MG63 (cell line): ENCODE results near the gene ADGRB3. TPM values are rescaled to one million over a fixed set of nuclear protein-coding genes. Genes with fewer than 3 reads are reported as not detected.

Experiments
- DNase-seq: peaks from one replicate; pipeline ENCODE4 v3.0.0-alpha.2; 2020
- H3K27me3 ChIP-seq: fragments of 250-450 bp; sonication (Bioruptor Pico); 2 replicates; pipeline ENCODE4 v1.5.1; 2020; ENCODE audit warnings: mild to moderate bottlenecking, moderate library complexity
- H3K36me3 ChIP-seq: fragments of 250-450 bp; sonication (Bioruptor Pico); 2 replicates; pipeline ENCODE4 v1.5.1; 2020; ENCODE audit warnings: mild to moderate bottlenecking, moderate library complexity
- H3K4me3 ChIP-seq: fragments of 250-450 bp; sonication (Bioruptor Pico); 2 replicates; pipeline ENCODE4 v1.5.1; 2020; ENCODE audit warnings: mild to moderate bottlenecking, moderate library complexity
- H3K9me3 ChIP-seq: fragments of 250-450 bp; sonication (Bioruptor Pico); 2 replicates; pipeline ENCODE4 v1.5.1; 2020; ENCODE audit warnings: mild to moderate bottlenecking, moderate library complexity
- total RNA-seq: library from RNA; depleted of rRNA; stranded (reverse); fragments of >200 nt; shearing (Covaris generic); gene quantifications from 2 replicates; pipeline ENCODE4 v1.2.3, GENCODE V29; 2014; ENCODE audit warnings: low replicate concordance; rRNA removed

Gene ADGRB3
- total RNA-seq, result not detected in 2 replicates

DNA sequence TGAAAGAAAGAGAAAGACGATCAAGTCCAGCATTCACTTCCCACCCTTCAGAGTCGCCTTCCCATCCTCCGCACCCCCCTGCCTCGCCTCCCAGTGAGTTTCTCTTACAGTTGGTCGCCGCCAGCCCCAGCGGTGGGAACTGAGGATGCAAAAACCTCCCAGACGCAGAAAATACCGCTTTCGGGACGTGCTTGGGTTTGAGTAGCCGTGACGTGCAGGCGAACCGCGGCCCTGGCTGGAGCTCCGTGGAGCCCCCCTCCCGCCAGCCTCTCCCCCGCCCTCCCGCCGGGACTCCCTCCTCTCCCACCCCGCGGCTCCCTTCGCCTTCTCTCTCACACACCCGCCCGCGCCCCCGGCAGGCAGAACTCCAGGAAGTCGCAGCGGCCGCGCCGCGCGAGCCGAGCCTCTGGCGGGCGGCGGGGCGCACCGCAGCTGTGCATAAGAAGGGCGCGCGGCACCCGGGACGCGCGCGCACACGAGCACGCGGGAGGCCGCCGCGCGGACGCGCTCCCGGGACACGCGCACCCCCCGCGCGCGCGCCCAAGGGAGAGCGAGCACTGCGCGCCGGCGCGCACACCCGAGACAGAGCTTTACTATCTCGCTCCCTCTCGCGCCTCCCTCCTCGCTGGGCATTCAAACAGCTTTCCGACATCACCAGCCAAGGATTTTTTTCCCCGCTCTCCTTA lies at the start of gene ADGRB3:
Gene ADGRB3, plus strand, starts transcription at position 557 of the 686 bp plus-strand sequence. CDS start 3,394 bp downstream, outside the sequence.
- Histone ChIP-seq H3K9me3 (no peaks in the 10 kb centered on the region), H3K27me3 (peaks cover 36% of the 10 kb centered on the region), H3K4me3 (peak within 1 kb of the TSS; percentile 49), H3K36me3 (no peaks in the 10 kb centered on the region)
- DNase-seq, result peak; percentile 66

DNA sequence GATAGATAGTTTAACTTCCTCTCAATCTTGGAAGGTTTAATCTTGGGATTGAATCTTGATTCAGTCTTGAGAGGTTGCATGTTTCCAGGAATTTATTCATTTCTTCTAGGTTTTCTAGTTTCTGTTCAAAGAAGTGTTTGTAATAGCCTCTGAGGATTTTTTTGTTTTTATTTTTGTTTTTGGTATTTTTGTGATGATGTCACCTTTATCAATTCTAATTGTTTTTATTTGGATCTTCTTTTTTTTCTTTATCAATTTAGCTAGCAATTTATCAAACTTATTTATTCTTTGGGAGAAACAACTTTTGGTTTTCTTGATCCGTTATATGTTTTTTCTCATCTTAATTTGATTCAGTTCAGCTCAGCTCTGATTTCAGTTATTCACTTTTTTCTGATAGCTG lies 41.5 kb upstream of the ADGRB3 start:
- Histone ChIP-seq H3K4me3 (no peak overlapping the region), H3K9me3 (no peaks in the 10 kb centered on the region), H3K27me3 (no peaks in the 10 kb centered on the region), H3K36me3 (no peaks in the 10 kb centered on the region)
- no peak for DNase-seq

DNA sequence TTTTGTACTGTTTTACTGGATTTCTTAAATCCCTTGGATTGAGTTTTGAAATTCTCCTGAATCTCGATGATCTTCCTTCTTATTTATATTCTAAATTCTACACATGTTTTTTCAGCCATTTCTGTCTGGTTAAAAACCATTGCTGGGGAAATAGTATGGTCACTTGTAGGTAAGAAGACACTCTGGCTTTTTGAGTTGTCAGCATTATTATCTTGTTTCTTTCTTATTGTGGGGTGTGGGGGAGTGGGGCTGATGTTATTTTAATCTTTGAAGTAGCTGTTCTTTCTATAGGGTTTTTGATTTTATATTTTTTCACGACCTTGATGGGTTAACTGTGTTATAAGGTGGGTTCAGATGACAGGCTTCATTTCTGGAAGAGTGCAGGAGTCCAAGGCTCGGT lies 37.4 kb upstream of the ADGRB3 start:
- H3K27me3 ChIP-seq, result no peaks in the 10 kb centered on the region
- H3K4me3 ChIP-seq, result no peak overlapping the region

DNA sequence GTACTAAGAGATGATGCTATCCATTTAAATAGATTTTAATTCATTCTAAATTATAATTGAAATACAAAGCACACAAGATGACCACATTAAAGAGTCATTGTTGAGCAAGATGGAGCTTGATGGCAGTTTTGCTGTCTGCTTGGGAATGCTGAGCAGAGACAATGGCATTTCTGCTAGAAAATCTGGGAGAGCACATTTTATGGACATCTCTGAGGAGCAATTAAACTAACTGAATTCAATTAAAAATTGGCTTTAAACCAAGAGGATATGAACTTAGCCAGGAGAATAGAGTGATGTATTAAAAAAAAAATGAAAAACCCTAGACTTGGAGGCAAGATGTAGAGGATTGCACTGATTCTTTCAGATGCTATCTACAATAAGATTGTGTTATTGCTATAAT lies 19.1 kb upstream of the ADGRB3 start:
- H3K27me3 ChIP-seq, result 0 out of 2 replicates have a peak, but pooled peaks cover 3% of the 10 kb centered on the region
- no peaks in the 10 kb centered on the region for H3K36me3 ChIP-seq
- no peak for DNase-seq
- H3K4me3 ChIP-seq, result no peak overlapping the region
- H3K9me3 ChIP-seq, result no peaks in the 10 kb centered on the region

More for the DNA sequence above, 37.4 kb upstream of the ADGRB3 start:
- Histone ChIP-seq H3K36me3 (no peaks in the 10 kb centered on the region), H3K9me3 (no peaks in the 10 kb centered on the region)
- no peak for DNase-seq

DNA sequence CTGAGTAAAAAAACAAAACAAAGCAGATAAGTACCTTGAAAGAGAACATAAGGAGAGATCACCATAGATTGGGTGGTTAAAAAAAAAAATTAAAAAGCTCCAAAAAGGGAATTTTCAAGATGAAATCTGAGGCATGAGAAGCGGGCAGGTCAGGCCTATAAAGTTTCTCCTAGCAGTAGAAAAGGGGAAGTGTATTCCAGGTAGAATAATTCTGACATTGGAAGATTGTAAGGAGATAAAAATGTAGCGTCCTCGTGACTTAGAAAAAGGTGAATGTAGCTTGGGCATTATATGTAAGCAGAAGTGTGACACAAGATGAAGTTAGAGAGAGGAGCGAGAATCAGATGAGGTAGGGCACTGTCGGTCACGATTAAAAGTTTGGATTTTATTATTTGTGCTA lies 9.1 kb upstream of the ADGRB3 start:
- Histone ChIP-seq H3K4me3 (no peak overlapping the region), H3K27me3 (no peaks in the 10 kb centered on the region), H3K36me3 (no peaks in the 10 kb centered on the region), H3K9me3 (no peaks in the 10 kb centered on the region)
- DNase-seq, result no peak

DNA sequence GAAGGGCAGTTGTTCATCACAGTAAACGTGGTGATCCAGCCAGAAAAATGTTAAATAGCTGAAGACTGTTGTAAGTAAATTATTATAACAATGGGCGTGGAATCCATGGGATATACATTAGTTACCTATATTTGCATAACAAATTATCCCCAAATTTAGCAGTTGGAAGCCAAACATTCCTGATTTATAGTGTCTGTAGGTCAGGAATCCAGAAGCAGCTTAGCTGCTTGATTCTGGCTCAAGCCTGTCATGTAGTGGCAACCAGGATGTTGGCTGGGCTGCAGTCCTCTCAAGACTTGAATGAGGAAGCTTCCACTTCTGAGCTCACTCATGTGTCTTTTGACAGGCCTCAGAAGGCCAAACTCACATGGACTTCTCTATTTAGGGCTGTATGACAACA lies 6.9 kb upstream of the ADGRB3 start:
- DNase-seq, result no peak
- H3K36me3 ChIP-seq, result no peaks in the 10 kb centered on the region
- no peak overlapping the region for H3K4me3 ChIP-seq
- H3K9me3 ChIP-seq, result no peaks in the 10 kb centered on the region
- H3K27me3 ChIP-seq, result peaks cover 7% of the 10 kb centered on the region

DNA sequence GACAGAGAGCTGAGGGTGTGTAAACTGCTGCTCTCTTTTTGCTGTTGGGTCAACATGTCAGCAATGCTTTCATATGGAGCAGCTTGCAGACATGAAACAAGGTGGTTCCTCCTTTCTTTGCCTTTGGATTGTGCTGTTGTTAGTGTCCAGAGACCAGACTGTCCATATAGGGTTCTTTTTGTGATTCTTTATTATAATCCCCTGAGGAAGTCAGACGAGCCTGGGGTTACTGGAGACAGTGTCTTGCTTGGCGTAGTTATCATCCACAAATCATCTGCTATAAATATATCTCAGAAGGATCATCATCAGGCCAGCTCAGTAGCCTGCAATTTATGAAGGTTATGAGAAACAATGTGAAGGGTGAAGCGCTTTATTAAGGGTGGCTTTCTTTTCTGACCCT lies 2.3 kb upstream of the ADGRB3 start:
- DNase-seq, result no peak
- Histone ChIP-seq H3K27me3 (peaks cover 36% of the 10 kb centered on the region), H3K9me3 (no peaks in the 10 kb centered on the region)

DNA sequence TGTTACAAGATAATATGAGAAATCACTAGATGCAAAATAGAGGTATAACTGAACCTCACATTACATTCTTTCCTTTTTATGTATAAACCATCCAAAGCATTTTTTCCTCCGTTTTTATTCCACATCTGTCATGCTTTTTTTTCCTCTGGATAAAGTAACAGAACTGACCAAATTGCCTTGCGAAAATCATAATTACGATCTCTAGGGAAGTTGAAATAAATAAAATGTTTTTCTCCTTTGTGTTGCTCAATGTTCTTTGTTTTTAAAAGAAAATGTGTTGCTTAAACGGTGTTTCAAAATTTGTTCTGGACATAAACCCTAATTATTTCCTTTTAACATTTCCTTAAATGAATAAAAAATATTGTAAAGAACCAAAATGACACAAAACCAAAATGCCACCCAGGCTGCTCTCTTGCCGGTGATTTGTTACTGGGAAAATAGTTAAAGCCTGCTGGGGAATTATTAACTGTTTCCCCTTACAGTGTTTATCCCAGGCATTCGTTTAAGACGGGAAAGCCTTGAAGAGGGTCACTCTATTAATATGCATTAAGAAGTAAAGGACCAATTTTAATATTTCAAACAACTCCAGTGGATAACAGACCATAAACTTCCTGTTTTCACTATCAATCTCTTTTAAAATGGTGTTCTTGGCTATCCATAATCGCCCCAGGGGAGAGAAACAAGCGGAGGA lies 1.7 kb upstream of the ADGRB3 start:
- Histone ChIP-seq H3K27me3 (peaks cover 36% of the 10 kb centered on the region), H3K4me3 (no peak overlapping the region; the same call in 1 of the 2 replicates), H3K36me3 (no peaks in the 10 kb centered on the region), H3K9me3 (no peaks in the 10 kb centered on the region)
- DNase-seq, result no peak

More for the DNA sequence above, 2.3 kb upstream of the ADGRB3 start:
- no peak overlapping the region for H3K4me3 ChIP-seq
- H3K36me3 ChIP-seq, result no peaks in the 10 kb centered on the region

DNA sequence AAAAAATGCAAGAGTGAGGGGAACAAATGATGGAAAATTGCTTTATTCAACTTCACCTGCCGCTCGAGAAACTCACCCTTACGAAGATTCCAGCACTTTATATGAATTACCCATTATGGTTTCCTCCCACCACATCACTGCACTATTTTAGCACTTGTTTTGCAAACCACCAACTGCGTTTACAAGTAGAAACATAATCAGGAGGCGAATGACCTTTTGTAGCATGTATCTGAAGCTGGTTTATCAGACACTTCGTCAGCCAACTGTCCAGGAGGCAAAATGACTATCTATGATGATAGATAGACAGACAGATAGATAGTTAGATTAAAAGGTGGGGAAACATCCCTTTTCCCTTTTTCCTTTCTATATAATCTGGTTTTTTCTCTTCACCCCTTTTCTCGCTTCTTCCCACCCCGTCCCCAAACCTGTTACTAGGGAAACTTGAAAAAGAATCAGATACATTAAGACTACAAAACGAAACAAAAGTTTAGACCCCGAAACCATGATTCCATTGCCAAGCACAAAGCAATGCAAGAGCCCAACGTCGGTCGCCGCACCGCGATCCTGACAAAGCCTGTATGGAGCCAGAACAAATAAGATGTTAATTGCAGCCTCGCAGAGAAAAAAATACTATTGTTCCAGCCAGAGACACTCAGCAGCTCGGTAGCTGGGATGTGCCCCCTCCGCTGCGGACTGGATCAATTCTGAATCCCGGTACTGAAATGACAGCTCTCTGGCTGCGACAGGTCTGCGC lies 933 bp upstream of the ADGRB3 start:
- no peaks in the 10 kb centered on the region for H3K9me3 ChIP-seq
- no peak for DNase-seq
- no peaks in the 10 kb centered on the region for H3K36me3 ChIP-seq
- peak overlapping the region; percentile 49 for H3K4me3 ChIP-seq
- peaks cover 36% of the 10 kb centered on the region for H3K27me3 ChIP-seq

DNA sequence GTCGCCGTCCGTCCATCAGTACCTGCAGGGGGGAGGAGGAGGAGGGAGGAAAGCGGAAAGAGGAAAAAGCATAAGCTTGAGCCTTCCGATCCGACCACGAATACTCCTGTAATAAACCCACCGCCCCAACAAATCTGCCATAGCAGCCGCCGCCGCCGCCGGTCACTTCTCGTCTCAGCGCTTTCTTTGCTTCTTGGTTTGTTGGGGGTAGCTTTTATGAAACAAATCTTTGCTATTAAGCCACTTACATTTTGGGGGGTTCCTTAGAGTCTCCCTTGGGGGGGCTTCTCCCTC lies 277 bp downstream of the ADGRB3 start:
- no peak for DNase-seq
- no peaks in the 10 kb centered on the region for H3K36me3 ChIP-seq
- peaks cover 36% of the 10 kb centered on the region for H3K27me3 ChIP-seq
- H3K9me3 ChIP-seq, result no peaks in the 10 kb centered on the region
- H3K4me3 ChIP-seq, result peak overlapping the region; percentile 49

DNA sequence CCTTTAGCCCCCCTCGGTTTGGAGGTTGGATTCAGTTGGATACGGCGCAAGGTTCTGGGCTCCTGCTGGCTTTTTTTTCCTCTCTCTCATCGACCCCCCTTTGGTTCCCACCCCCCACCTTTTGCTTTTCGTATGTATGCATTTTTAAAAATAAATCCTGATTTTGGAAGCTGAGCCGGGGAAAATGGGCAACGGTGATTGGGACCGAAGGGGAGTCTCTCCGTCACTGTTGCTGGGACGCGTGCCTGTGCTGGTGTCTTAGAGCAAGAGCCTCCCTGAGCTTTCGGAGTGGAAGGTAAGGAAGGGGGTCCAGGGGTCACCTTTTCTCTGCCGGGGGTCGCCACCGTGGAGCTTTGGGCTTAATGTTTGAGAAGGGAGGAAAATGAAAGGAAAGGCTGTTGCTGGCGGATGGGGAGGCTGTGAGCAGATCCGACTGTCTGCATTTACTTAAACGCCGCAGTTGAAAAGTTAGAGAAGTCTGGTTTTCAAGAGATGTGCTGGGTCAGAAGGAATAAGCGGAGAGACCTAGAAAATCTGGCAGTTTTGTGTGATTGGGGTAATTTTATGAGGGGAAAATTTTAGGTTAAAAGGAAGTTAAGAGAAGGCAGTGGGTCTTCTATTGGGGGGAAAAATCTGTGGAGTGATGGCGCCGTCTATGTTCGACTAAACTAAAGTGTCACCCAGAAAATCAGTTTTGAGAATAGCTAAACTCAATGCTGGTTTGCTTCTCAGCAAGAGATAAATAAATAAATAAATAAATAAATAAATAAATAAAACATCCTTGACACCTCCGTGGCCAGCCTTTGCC lies 828 bp downstream of the ADGRB3 start:
- Histone ChIP-seq H3K4me3 (peak overlapping the region; percentile 49), H3K9me3 (no peaks in the 10 kb centered on the region), H3K36me3 (no peaks in the 10 kb centered on the region), H3K27me3 (peaks cover 39% of the 10 kb centered on the region)
- DNase-seq, result no peak

DNA sequence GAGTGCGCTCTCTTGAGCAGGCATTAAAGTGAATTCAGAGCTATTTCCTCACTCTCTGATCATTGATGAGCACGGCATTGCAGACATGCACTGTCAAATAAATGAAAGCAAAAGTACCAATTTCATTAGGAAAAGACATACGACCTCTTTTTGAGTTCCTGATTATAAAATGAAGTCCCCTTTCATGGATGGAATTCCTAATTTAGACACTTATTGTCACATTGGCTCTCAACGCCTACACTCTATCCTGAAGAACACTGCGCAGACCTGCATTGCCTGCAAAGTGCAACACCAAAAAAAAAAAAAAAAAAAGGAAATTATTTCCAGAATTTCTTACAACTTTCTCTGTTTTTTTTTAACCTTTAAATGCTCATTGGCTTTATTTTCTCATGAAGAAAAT lies 1.6 kb downstream of the ADGRB3 start:
- Histone ChIP-seq H3K36me3 (no peaks in the 10 kb centered on the region), H3K4me3 (no peak overlapping the region), H3K27me3 (peaks cover 41% of the 10 kb centered on the region), H3K9me3 (no peaks in the 10 kb centered on the region)
- DNase-seq, result no peak

DNA sequence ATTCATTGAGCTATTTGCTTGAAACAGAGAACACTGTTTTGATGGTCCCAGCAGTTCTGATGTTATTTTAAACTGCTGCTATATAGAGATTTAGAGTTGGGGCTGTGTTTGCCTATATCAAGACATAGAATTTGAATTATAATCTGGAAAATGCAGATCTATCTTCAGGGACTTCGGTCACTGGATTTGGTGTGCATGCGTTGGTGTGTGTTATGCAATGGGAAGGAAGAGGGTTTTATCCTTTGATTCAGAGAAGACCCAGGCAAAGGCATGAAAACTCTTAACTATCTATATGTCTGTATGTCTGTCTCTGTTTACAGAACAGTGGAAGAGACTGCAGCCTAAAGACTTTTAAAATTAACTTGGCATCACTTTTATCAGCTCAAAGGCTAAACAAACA lies 2.0 kb downstream of the ADGRB3 start:
- peaks cover 38% of the 10 kb centered on the region for H3K27me3 ChIP-seq
- no peaks in the 10 kb centered on the region for H3K36me3 ChIP-seq
- DNase-seq, result no peak
- H3K4me3 ChIP-seq, result no peak overlapping the region
- H3K9me3 ChIP-seq, result no peaks in the 10 kb centered on the region

DNA sequence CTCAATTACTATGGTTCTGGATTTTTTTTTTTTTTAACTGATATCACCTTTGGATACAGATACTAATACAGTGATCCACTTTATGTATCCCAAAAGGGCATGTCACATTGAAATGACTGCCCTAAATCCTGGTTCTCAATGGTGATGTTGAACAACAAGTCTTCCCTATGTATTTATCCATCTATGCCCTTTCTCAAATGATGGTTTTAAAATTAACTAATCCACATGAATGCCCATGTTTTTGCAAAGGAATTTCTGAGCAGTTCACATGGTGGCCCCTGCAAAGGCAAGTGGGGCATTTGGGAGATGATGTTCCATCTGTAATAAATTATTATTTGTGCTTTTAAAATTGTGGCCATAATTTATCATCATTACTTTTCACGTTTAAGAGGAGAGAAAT lies 2.7 kb downstream of the ADGRB3 start:
- H3K9me3 ChIP-seq, result no peaks in the 10 kb centered on the region
- H3K27me3 ChIP-seq, result peaks cover 38% of the 10 kb centered on the region
- H3K4me3 ChIP-seq, result no peak overlapping the region
- no peak for DNase-seq
- no peaks in the 10 kb centered on the region for H3K36me3 ChIP-seq

DNA sequence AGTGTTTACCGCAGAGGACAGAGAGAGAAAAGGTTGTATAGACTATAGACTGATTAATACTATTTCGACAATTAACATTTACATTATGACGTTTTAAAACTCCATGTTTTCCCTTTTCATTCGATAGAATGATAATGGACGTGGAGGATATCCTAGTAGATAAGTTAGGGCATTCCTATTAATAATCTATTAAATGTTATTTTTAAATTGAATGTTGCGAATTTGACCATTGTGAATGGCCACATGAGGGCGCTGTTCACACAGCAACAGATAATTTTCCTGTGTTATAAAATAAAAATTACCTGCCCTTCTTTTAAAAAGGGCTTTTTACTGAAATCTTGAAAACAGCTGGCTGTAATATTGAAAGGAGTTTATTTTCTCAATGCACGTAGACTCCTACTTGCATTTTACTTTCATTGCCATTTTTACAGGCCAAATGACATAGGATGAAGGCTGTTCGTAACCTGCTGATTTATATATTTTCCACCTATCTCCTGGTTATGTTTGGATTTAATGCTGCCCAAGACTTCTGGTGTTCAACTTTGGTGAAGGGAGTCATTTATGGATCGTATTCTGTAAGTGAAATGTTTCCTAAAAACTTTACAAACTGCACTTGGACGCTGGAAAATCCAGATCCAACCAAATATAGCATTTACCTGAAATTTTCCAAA lies 3.3 kb downstream of the ADGRB3 start:
- Histone ChIP-seq H3K4me3 (no peak overlapping the region), H3K36me3 (no peaks in the 10 kb centered on the region), H3K9me3 (no peaks in the 10 kb centered on the region), H3K27me3 (peaks cover 32% of the 10 kb centered on the region)
- no peak for DNase-seq

DNA sequence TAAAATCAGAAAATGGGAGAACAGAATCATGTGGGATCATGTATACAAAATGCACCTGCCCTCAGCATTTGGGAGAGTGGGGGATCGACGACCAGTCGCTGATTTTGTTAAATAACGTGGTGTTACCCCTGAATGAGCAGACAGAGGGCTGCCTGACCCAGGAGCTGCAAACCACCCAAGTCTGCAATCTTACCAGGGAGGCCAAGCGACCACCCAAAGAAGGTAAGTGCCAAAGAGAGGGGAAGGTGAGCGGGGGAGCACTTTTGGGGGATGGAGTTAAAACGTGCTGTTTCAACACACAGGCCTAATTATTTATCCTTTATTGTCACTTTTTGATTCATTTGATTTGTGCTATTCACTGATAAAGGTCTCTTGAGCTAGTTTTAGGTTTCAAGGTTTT lies 4.1 kb downstream of the ADGRB3 start:
- Histone ChIP-seq H3K27me3 (peaks cover 23% of the 10 kb centered on the region), H3K4me3 (no peak overlapping the region), H3K9me3 (no peaks in the 10 kb centered on the region), H3K36me3 (no peaks in the 10 kb centered on the region)
- DNase-seq, result no peak
